GM12891 (cell line): ENCODE data around the gene ZNF584.
"Not testable (repeated sequence)": the region's sequence is repeated elsewhere in the genome, so short reads cannot be mapped to it uniquely, and the experiment has no call there.

Source experiments
- DNase-seq: peaks from one replicate; pipeline ENCODE4 v3.0.0; 2011; ENCODE audit warnings: low spot score; ENCODE audit not compliant: insufficient read length
- FAIRE-seq: peaks from 2 replicates; lab custom pipeline; 2011; peaks lifted over from hg19 to GRCh38; lab: Jason Lieb, UNC
- PAX5 ChIP-seq: IDR thresholded peaks from 2 replicates; pipeline ENCODE4 v1.6.1; 2011; ENCODE audit warnings: low read length, moderate library complexity, mild to moderate bottlenecking; ENCODE audit not compliant: insufficient read depth, severe bottlenecking
- POLR2A ChIP-seq: IDR thresholded peaks from 2 replicates; pipeline ENCODE4 v1.6.1; 2011; ENCODE audit warnings: low read depth, low read length, control low read depth
- POLR2AphosphoS5 ChIP-seq: IDR thresholded peaks from 2 replicates; pipeline ENCODE4 v1.6.1; 2011; ENCODE audit warnings: low read depth, low read length, control low read depth
- POU2F2 ChIP-seq: IDR thresholded peaks from 2 replicates; pipeline ENCODE4 v1.6.1; 2011; ENCODE audit warnings: low read depth, mild to moderate bottlenecking, control low read depth, low read length, moderate library complexity
- SPI1 ChIP-seq: IDR thresholded peaks from 2 replicates; pipeline ENCODE4 v1.6.1; 2011; ENCODE audit warnings: low read depth, low read length, control low read depth
- TAF1 ChIP-seq: IDR thresholded peaks from 2 replicates; pipeline ENCODE4 v1.6.1; 2011; ENCODE audit warnings: low read depth, low read length, control low read depth

Gene ZNF584

DNA sequence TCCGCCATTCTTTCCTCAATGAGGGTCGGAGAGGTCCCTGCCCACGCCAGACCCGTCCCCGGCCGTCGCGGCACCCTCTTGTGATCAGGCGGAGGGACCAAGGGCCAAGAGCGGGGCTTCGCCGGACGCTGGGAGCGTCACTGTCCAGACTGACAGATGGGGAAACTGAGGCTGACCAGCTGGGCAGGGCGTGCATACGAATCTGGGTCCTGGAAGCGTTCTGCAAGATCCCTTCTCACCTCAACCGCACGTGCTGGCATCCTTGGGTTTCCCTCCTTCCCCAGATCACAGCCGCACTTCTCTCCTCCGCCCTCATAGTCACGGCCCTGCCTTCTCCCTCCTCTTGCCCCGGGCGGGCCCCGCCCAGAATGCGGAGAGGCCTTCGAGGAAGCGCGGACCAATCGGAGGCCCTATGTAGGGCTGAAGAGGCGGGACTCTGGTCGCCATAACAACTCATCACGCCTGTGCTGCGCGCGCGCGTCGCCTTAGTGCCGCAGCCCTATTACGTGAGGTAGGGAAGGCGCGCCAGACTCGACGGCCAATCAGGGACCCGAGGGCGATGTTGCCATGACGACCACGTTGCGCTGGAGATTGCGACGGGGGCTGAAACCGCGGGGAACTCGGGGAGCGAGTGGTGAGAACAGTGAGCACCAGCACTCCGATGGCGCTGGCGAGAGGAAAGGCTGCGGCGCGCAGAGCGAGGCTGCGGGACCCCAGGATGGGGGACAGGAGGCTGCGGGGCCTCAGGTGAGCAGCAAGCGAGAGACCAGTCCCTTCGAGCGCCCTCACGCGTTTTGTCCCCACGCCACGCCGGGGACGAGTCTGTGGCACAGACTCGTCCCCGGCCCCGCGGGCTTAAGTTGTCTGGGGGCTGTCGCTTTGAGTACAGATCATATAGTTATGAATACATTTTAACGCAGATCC, 7.3 kb upstream of the ZNF584 start:
- peak; percentile 99 for FAIRE-seq
- TF ChIP-seq TAF1 (peak; percentile 96), POLR2AphosphoS5 (peak; percentile 95), SPI1 (no peak; the same call in 1 of the 2 replicates), PAX5 (no peak), POLR2A (peak; percentile 94)
- peak; percentile 99 for DNase-seq

DNA sequence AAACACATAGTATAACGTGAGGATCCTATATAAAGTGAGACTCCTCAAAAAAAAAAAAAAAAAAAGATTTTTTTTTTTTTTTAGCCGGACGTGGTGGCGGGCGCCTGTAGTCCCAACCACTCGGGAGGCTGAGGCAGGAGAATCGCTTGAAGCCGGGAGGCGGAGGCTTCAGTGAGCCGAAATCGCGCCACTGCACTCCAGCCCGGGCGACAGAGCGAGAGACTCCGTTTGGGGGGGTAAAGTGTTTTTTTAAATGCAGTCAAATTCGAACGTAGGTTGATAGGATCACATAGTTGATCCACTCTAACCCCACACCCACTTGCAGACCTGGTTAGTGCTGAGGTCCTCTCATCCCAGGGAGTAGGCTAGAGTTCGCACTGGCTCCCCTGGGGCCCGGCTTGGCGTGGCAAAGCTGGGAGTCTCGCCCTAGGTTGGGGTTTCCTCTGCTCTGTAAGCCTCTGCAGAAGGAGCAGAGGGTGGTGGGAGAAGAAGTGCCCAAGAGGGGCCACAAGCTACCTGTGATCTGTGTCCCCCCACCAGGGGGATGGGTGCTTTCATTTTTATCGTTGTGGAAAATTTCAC, 6.5 kb upstream of the ZNF584 start:
- DNase-seq (no peak), FAIRE-seq (no peak)
- TF ChIP-seq POLR2A (no peak), POU2F2 (no peak), TAF1 (no peak), PAX5 (no peak)

DNA sequence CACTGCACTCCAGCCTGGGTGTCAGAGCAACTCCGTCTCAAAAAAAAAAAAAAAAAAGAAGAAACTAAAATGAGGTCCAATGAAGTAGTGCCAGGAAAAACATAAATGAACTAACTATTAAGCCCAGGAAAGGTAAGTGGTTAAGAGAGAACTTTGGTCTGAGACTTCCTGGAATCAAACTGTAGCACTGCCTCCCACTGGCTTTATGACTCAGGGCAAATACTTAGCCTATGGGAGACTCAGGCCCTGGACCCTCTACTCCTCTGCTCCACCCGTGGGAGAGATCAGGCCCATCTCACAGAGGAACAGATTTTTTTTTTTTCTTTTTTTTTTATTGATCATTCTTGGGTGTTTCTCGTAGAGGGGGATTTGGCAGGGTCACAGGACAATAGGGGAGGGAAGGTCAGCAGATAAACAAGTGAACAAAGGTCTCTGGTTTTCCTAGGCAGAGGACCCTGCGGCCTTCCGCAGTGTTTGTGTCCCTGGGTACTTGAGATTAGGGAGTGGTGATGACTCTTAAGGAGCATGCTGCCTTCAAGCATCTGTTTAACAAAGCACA, 4.5 kb upstream of the ZNF584 start:
- not testable (repeated sequence) for FAIRE-seq

DNA sequence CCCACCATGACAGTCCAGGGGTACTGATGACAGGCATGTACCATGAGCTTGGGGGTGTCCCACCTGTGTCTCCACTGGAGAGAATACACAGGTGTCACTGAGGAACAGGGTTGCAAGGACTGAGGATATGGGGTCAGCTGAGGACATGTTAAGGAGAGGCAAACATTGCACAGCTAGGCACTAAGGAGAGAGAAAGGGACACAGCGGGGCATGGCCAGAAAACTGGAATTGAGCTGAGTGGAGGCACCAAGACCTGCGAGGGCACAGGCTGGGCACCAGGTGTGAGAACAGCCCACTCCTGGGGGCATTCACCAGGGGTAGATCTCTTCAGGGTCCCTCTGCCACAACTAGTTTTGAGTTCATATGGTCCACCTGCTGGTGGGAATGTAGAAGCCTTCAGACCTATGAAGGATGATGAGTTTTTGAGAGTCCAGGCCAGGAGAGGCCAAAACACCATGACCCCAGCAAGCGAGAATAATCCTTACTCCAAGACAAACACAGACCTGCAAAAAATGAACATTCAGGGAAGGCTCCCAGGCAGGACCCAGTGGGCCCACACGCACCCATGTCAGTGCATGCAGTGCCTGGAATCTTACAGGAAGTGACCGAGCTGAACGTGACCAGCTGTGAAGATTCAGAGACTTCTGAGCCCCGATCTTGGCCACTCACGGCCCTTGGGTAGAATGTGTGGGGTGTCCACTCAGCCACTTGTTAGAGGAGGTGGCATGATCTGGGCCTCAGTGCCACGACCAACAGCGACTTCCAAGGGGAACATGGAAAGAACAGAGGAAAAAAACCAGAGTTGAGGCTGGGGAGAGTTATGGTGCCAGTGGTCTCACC, 1.4 kb upstream of the ZNF584 start:
- FAIRE-seq (no peak), DNase-seq (no peak)
- TF ChIP-seq POLR2AphosphoS5 (no peak), POLR2A (no peak)

More for the DNA sequence above, 4.5 kb upstream of the ZNF584 start:
- not testable (repeated sequence) for DNase-seq

- TF ChIP-seq POLR2AphosphoS5 (no peak), POLR2A (no peak), POU2F2 (no peak), PAX5 (no peak), TAF1 (no peak), SPI1 (no peak)
- DNase-seq, result no peak
- no peak for FAIRE-seq
Measured at GRCh38 chr19:58407658-58408151, 744 bp upstream of the ZNF584 start.

DNA sequence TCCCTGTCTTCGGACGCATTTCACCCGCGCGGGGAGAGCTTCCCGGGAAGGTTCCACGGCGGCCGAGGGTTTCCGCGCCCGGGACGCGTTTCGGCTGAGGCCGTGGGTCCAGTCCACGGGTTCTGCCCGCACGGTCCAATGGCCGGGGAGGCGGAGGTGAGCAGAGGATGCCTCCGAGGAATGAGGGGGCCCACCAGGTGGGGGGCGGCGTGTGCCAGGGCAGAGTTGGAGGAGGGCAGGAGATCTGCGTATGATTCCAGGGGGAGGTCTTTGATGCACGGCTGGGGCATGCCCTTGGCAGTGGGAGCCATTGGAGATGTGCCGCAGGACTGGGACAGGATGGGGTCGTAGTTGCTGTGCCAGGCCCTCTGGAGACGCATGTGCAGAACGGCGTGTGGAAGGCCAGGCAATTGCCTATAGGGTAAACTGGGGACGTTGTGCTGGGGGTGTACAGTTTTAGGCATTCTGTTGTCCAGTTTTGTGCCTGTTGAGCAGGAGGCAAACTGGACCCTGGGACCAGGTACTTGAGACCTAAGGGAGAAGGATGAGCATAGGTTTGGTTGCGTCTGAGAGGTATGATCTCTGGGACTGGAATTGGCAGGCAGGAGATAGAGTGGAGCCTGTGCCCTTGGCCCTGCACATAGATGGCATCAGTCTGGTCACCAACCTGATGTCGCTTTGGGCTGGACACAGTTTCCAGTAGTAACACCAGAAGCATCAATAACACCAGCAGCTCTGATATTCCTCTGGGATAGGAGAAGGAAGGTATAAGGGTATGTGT, 751 bp downstream of the ZNF584 start:
- DNase-seq (no peak), FAIRE-seq (no peak)
- TF ChIP-seq PAX5 (no peak), TAF1 (no peak), POLR2AphosphoS5 (no peak), SPI1 (no peak), POLR2A (no peak), POU2F2 (no peak)

DNA sequence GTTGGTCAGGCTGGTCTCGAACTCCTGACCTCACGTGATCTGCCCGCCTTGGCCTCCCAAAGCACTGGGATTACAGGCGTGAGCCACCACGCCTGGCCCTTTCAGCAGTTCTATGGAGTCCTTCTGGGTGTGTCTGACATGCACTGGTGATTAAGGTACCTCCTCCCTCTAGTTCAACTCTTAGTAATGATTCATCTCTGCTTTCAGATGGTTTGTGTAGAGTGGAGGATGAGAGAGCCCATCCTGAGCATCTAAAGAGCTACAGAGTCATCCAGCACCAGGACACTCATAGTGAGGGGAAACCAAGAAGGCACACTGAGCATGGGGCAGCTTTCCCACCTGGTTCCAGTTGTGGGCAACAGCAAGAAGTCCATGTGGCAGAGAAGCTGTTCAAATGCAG, 8.2 kb downstream of the ZNF584 start:
- FAIRE-seq (no peak), DNase-seq (no peak)
- TF ChIP-seq TAF1 (no peak), SPI1 (no peak), POU2F2 (no peak), POLR2AphosphoS5 (no peak), PAX5 (no peak), POLR2A (no peak)

DNA sequence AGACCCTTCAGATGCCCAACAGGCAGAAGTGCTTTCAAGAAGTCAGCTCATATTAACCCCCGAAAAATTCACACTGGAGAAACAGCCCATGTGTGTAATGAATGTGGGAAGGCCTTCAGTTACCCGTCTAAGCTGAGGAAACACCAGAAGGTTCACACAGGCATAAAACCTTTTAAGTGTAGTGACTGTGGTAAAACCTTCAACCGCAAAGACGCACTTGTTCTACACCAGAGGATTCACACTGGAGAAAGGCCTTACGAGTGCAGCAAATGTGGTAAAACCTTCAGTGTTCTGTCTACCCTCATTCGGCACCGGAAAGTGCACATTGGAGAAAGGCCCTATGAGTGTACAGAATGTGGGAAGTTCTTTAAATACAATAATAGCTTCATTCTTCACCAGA, 8.6 kb downstream of the ZNF584 start:
- FAIRE-seq (no peak), DNase-seq (no peak)
- no peak for TF ChIP-seq POU2F2
- TF ChIP-seq POLR2A, result no peak
- no peak for TF ChIP-seq PAX5
- no peak for TF ChIP-seq POLR2AphosphoS5
- TF ChIP-seq SPI1, result no peak
- TF ChIP-seq TAF1, result no peak
